NCI-H128 (cell line): ENCODE results near the gene DYTN.

ENCODE experiments used
- DNase-seq: peaks from one replicate; lab custom pipeline; 2025; ENCODE audit not compliant: unreplicated experiment; lab: John Stamatoyannopoulos, UW

DYTN gene

DNA sequence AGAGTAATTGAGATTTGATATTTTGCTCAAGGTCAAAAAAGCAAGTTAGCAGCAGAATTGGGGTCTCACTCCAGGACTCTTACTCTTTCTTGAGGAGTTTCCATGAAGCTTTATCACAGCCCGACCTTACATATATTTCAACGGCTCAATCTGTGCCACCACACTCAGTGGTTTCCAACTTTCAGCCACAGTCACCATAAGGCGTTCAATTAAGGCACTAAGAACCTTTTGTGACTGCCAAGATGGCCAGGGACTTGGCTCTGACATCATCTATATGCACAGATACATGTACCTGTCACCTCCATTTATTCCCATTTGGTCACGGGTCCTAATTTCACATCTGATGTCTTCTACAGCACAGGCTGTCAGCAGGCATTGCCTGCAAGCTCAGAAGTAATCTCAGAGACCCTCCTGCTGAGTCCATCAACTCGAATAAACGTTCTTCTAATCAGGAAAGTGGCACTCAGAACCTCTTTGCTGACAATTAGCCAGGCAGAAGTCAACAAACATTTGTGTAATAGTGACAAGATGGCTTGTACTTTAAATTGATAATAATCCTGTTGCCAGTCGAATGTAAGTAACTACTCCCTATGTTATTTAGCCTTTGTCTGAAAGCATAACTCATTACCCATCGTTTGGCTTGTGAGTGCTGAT lies 16.1 kb downstream of the DYTN start:
- DNase-seq: peak; percentile 43

DNA sequence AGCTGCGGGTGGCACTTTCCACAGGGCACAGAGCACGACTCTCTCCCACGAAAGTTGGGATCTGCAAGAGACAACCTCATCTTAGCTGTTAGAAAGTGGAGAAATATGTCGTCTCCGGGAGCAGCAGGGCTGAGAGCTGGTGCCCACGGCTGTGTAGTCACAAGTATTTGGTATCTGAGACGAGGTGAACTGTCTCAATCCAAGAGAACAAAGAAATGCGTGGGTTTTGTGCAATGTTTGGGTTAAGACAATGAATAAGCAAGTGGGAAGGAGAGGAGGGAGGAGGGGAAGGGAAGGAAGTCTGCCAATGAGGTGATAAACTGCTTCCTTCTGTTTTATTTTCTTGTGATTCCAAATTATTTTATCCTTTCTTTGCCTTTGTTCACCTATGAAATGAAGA lies 18.0 kb downstream of the DYTN start:
- no peak for DNase-seq

- DNase-seq: no peak
Observed at GRCh38 chr2:206698811-206699210, 19.4 kb downstream of the DYTN start.

GRCh38 chr2:206696910-206697309 lies 21.3 kb downstream of the DYTN start:
- no peak for DNase-seq

GRCh38 chr2:206693399-206694137 lies 24.6 kb downstream of the DYTN start:
- DNase-seq: no peak

- no peak for DNase-seq
Observed at GRCh38 chr2:206692971-206693370, 25.2 kb downstream of the DYTN start.

DNA sequence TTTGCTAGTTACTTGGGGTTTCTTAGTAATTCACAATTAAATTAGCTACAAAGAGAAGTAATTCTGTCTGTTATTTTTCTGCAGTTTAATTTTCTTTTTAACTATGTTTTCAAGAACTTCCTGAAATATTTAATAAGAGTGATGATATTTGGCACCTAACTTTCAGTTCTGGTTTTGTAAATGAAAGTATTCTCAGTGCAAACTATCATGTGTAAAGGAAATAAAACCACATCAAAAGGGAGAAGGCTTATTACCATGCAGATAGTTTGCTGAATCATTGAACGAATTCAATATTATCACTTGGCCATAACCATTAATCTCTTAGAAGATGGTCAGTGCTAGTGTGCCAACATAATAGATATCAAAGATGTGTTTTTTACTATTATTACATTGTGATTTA lies 29.2 kb downstream of the DYTN start:
- no peak for DNase-seq

GRCh38 chr2:206688453-206688852 lies 29.7 kb downstream of the DYTN start:
- no peak for DNase-seq

DNA sequence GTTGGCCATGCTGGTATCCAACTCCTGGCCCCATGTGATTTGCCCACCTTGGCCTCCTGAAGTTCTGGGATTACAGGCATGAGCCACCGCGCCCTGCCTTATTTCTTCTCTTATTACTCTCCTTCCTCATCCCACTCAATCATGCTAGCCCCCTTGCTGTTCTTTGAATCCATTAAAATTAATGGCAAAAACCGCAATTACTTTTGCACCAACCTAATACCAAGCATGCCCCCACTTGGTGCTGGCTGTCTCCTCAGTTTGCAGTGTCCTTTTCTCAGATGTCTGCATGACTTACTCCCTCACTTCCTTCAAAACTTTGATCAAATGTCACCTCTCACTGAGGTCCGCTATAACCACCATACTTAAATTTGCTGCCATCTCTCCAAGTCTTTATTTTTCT lies 34.6 kb downstream of the DYTN start:
- DNase-seq: no peak

- no peak for DNase-seq
Observed at GRCh38 chr2:206670531-206671319, 47.5 kb downstream of the DYTN start.

DNA sequence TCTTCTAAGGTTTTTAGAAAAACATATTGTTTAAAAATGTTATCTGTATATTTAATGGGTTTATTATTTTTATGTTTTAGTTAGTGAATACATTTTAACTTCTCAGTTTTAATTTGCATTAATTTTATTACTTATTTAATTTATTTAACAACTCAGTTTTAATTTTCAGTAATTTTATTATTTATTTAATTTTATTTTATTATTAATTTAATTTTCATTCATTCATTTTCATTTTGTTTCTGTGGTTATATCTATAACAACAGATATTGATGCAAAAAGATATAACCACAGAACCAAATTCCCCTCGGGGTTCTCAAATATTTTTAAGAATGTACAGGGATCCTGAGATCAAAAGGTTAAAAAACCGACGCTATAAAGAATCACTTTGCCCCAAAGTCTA lies 52.9 kb downstream of the DYTN start:
- DNase-seq: no peak

DNA sequence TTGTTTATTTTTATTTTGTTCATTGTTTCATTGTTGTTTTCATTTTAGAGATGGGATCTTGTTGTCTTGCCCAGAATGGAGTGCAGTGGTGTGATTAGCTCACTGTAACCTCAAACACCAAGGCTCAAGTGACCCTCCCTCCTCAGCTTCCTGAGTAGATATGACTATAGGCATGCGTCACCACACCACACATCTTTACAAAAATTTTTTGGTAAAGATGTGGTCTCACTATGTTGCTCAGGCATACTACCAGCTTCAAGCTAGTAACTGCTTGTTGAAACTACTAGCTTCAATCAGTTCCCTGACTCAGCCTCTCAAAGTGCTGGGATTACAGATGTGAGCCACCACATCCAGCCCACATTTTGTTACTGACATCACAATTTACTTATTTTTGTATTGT lies 61.1 kb downstream of the DYTN start:
- DNase-seq: no peak

GRCh38 chr2:206647985-206648384 lies 70.2 kb downstream of the DYTN start:
- no peak for DNase-seq

DNA sequence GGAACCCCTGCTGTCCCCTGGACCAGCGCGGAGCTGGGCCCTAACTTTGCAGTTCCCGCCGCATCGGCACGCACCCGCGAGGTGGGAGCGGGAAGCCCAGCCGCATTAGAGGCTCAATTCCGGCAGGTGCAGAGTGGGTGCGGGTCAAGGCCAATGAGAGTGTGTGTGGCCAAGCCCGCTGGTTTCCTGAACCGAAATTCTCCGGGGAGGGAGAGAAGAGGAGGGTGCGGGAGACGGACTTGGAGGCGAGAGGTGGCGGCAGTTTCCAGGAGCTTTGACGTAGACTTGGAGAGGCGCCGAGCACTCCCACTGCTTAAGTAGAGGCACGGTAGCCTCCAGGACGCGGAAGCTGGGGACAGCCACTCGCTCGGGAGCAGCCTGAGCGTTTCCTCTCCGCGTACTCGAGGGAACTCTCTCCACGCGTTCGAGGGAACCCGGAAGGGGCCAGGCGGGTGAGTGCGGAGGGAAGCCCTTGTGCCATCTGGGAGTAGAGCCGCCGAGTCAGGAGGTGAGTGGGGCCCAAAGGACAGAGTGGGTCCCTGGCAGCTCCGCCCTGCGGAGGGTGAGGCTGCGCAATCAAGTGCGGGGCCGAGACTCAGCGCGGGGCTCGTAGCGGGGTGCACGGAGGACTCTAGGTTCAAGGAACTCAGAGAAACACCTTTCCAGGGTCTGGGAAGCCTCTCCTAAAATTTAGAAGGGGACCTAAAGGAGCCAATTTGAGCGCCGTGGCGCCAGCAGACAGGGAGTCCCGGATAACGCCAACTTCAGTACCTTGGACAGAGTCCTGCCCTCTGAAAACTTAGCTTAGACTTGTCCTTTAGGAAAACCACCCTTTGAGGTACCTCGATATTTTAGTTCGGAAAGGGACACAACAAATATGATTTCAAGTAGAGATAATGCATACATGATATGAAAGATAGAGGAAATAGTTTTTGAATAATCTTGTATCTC lies 75.8 kb downstream of the DYTN start, which contains the start of gene FAM237A:
FAM237A (plus strand) TSS at position 413 of the 951 bp plus-strand sequence. CDS start 1,750 bp downstream, outside the sequence.
- DNase-seq: no peak

DNA sequence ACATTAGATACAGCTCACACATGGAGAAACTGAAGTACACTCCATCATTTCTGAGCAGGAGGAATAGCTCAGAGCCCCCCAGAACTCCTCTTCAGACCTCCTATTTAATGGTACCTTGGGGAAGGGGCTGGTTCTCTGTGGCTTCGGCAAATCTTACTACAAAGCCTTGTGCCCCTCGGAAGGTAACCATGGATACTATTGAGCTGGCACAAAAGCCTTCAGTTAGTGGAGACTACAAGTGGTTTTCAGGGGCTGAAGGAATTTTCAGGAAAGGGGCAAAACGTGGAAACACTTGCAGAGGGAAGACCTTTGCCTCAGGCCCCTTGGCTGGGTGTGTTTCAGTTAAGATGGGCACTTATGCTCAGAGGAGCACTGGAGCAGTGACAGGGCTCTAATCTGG lies 77.0 kb downstream of the DYTN start:
- no peak for DNase-seq

GRCh38 chr2:206639636-206640035 lies 78.6 kb downstream of the DYTN start:
- no peak for DNase-seq

DNA sequence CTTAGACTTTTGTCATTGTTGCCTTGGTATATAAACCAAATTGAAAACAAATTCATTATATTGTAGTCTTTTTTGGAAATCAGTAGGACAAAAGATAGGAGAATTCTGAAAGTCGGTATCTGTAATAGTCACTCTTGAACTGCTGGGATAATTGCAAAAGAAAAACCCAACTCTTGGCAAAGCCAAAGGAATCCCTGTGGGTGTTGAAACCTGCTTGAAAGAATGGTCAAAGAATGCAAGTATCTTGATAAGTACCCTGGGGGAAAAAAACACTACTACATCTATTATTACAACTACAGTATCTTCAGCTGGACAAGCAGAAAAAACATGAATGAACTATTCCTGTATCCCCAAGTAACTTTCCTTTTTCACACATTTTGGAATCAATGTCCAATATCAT lies 83.2 kb downstream of the DYTN start:
- DNase-seq: no peak

DNA sequence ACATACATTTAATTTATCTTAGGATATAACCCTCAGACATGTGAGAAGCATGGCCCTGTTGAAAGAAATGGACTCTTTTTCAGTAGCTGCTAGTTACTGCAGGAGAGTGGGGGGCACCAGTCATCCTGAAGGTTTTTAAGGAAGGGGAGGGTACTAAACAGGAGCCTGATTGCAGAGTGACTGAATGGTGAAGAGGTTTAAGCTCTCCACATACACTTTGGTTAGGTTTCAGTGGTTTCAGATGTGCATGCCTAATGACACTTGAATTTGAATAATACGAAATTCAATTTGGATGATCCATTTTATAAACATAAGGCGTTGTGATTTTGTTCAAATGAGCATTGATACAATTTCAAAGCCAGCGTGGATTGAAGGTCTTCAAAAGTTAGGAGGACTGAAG lies 86.9 kb downstream of the DYTN start:
- DNase-seq: no peak

- DNase-seq: no peak
Observed at GRCh38 chr2:206627632-206628031, 90.6 kb downstream of the DYTN start.

GRCh38 chr2:206626108-206626507 lies 92.1 kb downstream of the DYTN start:
- no peak for DNase-seq

- no peak for DNase-seq
Observed at GRCh38 chr2:206619011-206619410, 99.2 kb downstream of the DYTN start.
